ENCODE measurements around the gene UBL4A.

GRCh38 chrX:154512879-154513553 is 26.6 kb upstream of the UBL4A start:
- TF ChIP-seq TAF1 (IDR thresholded peaks at IDR 0.05; ENCODE audit: borderline replicate concordance, low read depth, low read length) (no peak), POLR2A (IDR thresholded peaks at IDR 0.05; ENCODE audit: low read depth, low read length) (no peak), POLR2AphosphoS5 (IDR thresholded peaks at IDR 0.05; ENCODE audit: low read depth, low read length) (no peak)

Data from GM12892 (cell line).